ENCODE measurements around the gene UVRAG. TPM values are rescaled to one million over a fixed set of nuclear protein-coding genes. Genes with fewer than 3 reads are reported as not detected.
A peak's percentile ranks its signal among the peaks of the same experiment; 100 is the strongest.

Gene UVRAG
- 9.7 TPM for polyA plus RNA-seq (ENCODE audit: insufficient read length)

DNA sequence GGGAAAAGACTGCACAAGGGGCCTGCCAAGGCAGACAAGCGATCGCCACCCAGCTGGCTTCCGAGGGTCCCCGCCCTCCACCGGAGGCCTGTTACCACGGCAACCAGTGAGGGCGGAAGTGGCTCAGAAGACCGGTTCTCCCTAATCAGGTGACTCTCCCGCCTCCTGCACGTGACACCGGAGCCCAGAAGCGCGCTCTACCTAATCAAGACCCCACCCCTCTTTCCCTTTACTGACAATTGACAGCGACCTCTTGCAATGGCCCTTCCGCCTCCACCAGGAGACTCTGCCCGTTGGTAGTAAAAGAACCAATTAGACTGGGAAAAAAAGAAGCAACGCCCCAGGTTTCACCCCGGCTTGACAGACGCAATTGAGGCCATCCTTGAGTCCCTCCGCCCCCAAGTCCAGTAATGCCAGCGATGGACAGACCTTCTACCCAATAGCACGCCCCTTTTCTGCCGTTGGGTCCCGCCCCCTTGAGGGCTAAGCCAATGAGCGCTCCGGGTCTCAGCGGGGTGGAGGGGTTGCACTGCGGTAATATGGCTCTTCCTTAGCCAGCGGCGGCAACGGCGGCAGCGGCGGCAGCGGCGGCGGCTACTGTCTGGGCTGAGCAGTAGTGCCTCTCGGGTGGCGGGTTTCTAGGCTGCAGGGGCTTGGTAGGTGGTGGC, at the start of gene UVRAG:
Gene UVRAG, plus strand, starts transcription at position 534 of the 668 bp plus-strand sequence. CDS start 198 bp downstream, outside the sequence.
- peak; percentile 99 for DNase-seq

- DNase-seq, result no peak
These were observed 48.4 kb upstream of the UVRAG start for GRCh38 chr11:75766443-75767227.

DNA sequence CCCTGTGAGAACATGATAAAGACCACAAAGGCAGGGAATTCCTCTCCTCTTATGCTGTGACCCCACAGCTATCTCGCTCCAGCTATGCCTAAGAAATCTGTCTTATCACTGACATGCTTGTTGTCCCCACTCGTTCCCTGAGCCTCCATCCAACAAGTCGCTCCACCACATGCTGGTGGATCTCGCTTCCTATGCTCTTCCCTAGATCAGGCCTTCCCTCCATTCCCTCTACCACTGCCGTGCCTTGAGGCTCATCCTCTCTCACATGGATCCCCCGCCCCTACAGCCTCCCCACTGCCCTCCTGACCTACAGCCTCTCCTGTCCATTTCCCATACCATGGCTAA, 47.8 kb upstream of the UVRAG start:
- no peak for DNase-seq

GRCh38 chr11:75767793-75768111, 47.3 kb upstream of the UVRAG start:
- no peak for DNase-seq

DNA sequence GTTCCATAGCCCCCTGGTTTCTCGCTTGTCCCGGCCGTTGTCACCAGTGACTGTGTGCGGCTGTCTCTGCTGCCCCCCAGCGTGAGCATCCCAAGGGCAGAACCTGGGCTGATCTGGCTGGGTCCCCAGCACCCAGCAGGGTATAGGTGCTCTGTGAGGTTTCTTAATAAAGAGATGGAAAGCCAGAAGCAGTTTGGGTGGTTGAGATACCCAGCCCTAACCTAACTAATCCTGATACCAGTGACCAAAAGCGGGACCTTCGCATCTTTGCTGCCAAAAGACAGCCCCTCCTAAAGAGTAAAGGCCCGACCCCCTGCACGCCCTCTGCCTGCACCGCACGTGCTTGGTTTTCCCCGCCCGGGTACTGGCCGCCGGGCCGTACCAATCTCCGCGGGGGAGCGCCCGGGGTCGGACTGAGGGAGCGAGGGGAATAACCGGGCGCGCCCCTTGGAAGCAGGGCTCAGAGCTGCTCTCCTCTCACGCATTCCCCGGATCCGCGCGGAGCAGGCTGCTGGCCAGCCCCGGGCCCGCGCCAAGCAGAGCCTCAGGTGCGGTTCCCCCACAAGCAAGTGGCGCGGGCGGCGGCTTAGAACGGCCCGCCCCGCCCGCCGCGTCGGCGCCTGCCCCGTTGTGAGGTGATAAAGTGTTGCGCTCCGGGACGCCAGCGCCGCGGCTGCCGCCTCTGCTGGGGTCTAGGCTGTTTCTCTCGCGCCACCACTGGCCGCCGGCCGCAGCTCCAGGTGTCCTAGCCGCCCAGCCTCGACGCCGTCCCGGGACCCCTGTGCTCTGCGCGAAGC, 46.7 kb upstream of the UVRAG start, which contains the start of gene DGAT2:
Gene DGAT2, plus strand, starts transcription at position 667 of the 797 bp plus-strand sequence. CDS start 214 bp downstream, outside the sequence.
- DNase-seq, result peak; percentile 65

DNA sequence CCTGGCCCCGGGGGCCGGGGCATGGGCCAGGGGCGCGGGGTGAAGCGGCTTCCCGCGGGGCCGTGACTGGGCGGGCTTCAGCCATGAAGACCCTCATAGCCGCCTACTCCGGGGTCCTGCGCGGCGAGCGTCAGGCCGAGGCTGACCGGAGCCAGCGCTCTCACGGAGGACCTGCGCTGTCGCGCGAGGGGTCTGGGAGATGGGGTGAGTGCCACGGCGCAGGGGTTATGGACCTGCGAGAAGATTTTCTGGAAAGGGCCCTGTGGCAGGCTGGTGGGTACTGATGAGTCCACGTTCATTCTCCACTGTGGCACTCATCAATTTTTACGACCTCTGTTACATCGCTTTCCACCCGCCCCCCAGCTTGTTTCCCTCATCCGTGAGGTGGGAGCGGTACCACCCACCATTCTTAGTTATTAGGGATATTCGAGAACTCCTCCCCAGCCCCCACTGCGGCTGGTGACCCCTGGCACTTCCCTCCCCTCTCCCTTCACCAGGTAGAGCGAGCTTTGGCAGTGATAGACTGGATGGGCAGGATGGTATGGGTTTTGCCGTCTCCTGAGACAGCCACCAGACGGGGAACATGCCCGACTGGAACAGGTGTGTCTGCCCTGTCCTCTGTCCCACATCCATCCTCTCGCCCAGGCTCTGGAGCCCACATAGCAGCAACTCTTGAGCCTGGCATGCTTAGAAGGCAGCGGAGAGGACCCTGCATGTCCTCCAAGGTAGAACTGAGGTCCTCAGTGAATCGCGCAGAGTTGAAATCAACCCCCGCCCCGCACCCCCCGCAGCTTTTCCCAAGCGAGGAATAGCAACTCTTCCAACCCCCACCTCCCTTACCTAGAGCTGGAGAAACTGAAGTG, 45.9 kb upstream of the UVRAG start:
- DNase-seq, result no peak

- DNase-seq, result no peak
These were observed 44.9 kb upstream of the UVRAG start for GRCh38 chr11:75770102-75770501.

GRCh38 chr11:75771646-75772410, 43.2 kb upstream of the UVRAG start:
- DNase-seq, result no peak

DNA sequence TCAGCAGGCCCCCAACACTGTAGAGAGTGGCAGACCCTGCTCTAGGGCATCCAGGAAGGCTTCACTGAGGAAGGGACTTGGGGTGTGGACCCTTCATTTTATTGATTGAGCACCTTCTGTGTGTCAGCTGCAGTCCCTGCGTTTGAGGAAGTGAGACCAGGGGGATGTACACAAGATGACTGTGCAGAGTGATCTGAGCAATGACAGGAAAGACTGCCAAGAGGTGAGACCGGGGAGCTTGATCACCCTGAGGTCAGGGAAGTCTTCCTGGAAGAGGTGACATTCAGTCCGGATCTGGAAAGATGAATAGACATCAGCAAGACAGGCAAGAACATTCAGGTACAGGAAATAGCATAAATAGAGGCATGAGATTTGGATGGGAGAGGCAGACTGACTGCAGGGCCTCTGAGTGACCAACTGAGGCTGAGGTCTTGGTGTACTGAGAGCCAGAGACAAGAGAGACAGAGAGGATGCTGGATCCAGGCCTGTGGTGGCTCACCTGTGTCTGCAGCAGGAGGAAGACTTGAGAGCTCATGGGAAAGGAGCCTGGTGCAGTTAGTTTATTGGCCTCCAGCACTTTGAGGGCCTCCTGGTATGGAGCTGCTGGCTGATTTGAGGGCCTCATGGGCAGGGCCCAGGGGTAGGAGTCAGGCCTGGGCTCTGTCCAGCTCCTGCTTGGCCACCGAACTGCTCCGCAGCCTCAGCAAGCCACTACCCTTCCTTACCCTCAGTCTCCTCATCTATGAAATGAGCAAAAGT, 41.2 kb upstream of the UVRAG start:
- DNase-seq, result no peak

GRCh38 chr11:75775056-75775455, 40.0 kb upstream of the UVRAG start:
- no peak for DNase-seq

- no peak for DNase-seq
These were observed 38.5 kb upstream of the UVRAG start for GRCh38 chr11:75776546-75776945.

DNA sequence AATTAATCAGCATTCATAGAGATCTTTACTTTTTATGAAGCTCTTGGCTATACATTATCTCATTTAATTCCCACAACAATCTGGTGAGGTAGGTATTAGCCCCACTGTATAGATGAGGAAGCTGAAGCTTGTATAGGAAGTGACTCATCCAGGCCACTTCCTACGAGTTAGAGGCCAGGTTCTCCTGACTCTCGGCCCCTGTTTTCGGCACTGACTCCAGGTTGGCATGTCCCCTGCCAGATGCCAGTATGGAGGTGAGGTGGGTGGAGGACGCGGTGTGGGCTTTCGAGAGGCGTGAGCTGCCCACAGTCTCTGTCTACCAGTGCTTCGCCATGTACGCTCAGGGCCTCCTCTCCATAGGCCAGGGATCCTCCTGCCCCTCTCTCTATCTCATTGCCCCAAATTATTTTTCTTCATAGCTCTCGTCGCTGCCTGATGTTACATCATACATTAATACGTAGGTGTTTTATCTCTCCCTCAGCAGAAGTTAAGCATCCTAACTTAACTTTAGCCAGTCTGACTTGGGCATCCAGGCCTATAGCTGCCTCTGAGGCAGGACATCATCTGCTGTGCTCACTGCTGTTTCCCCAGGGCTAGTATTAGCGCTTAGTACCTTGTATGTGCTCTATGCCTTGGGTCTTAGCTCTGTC, 37.4 kb upstream of the UVRAG start:
- no peak for DNase-seq

DNA sequence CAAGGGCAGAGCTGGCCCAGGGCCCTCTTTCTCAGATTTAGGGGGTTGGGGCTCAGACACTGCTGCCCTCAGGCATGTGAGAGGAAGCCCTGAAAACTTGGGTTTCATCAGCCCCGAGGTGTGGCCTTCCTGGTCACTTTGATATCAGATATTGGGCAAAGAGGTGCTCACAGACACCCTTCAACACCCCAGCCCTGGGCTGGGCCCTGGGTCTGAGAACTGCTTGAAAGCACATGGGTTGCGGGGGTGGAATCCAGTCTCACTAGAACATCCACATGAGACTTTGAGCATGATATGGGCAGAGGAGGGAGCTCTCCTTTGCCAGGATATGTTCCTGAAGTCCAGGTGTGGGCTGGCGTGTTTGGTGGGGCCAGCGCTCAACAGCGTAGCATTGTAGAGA, 36.0 kb upstream of the UVRAG start:
- no peak for DNase-seq

DNA sequence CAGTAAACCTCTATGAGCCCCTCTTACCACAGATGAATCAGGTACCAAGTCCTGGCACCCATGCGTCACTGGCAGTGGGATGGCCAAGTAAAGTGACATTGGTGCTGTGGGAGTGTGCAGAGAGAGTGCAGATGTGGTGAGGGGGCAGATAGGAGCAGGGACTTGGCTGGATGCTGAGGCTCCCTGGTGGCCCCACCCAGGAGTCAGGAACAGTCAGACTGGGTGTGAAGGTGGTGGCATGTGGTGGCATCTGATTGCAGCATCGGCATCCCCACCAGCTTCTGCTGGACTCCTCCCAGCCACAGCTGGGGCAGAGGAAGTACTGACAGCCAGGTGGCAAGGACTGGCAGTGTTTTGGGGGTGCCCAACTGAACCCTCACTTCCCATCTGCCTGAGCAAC, 35.0 kb upstream of the UVRAG start:
- no peak for DNase-seq

DNA sequence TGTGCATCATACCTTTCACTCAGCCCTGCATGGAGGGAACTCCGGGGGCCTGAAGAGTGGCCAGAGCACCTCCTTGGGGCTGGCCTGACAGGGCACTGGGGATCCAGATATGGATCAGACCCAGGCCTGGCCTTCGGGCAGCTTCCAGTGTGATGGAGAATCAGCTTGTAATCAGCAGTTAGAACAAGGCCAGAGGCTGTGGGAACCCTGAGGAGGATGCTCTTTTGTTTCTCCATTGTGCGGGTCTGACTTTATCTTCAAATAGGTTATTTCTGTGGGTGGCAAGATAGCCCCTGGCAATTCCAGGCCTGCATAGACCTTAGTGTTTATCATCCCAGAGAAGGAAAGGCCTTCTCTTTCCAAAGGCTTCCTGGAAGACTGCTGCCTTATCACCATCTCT, 34.1 kb upstream of the UVRAG start:
- DNase-seq, result no peak

DNA sequence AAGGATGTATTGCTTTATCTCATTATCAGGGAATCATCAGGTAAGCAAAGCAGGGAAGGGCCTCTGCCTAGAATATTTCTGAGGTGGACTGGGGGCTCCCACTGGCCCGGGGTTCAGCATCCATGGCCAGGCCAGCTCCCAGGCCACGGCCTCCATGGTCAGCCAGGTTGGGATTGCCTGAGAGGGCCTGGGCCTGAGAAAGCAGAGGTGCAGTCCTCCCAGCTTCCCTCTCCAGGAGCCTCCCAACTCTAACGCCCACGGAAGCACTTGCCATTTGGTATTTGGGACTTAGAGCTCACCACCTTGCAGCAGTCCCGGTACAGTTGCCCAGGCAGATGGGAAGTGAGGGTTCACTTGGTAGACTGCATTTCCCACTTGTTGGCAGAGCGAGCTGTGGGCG, 33.7 kb upstream of the UVRAG start:
- no peak for DNase-seq

DNA sequence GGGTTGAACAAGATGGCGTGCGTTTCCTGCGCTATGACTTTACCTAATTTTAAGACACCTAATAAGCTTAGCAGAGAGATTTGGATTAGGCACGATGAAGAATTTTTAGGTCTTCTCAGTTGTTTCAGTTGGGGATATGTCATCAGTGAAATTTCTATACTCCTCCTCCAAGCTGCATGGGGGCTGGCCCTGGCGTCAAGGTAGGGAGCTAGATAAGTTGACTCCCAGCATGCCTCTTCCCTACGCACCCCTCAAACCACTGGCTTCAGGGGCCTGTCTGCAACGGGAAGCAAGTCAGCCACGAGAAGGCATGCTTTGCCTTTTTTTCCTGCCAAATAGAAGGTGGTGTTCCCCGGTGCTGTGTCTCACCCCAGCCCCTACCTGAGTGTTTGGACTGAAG, 33.2 kb upstream of the UVRAG start:
- DNase-seq, result no peak

- no peak for DNase-seq
These were observed 32.3 kb upstream of the UVRAG start for GRCh38 chr11:75782540-75783263.

DNA sequence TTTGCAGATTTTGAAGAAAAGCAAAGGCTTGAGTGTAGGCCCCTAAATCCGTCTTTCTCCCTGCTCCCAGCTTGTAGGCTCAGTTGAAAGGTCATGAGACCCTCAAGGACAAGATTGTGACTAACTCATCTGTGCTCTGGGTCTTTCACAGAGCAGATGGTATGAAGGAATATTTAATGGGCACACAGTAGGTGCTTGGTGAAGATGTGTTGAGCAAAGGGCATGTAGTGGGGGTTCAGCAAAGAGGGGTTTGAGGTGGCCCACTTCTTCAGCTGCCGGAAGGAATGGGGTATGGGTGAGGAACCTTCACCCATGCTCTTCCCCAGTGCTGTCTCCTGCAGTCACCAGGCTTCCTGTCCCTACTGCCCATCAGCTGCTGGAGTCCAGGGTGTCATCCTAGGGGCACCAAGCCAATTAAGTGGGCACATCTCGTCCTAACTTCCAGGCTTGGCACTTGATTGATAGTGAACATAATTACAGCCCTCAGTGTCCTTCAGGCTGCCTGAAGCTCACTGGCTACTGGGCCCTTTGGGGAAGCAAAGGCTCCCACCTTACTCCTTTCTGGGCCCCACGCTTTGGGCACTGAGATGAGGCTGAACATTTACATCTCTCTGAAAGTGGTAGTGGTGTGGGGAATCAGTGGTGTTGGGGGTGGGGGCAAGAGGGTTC, 31.5 kb upstream of the UVRAG start:
- DNase-seq, result no peak

All from hindlimb muscle (tissue), 1 donor.